NCI-H226 (cell line): Measurements from ENCODE around the gene KAT6B.

Experiments
- DNase-seq: peaks from one replicate; pipeline ENCODE4 v3.0.0-alpha.2; 2015

KAT6B gene

GRCh38 chr10:74924251-74924963, 98.0 kb downstream of the KAT6B start:
- peak; percentile 85 for DNase-seq

GRCh38 chr10:74925291-74925690, 98.9 kb downstream of the KAT6B start:
- DNase-seq = no peak

- DNase-seq = no peak
These were observed 99.3 kb downstream of the KAT6B start for GRCh38 chr10:74925708-74926107.

GRCh38 chr10:74926791-74927585, 100.6 kb downstream of the KAT6B start:
- DNase-seq = no peak

- peak; percentile 40 for DNase-seq
These were observed 101.3 kb downstream of the KAT6B start for GRCh38 chr10:74927701-74928100.

GRCh38 chr10:74928742-74929191, 102.4 kb downstream of the KAT6B start:
- no peak for DNase-seq

- no peak for DNase-seq
These were observed 102.8 kb downstream of the KAT6B start for GRCh38 chr10:74929197-74929596.

- DNase-seq = no peak
These were observed 104.6 kb downstream of the KAT6B start for GRCh38 chr10:74930965-74931364.

GRCh38 chr10:74932648-74933047, 106.2 kb downstream of the KAT6B start:
- no peak for DNase-seq

GRCh38 chr10:74934100-74934812, 107.9 kb downstream of the KAT6B start:
- no peak for DNase-seq

GRCh38 chr10:74936577-74937265, 110.3 kb downstream of the KAT6B start:
- peak; percentile 20 for DNase-seq

GRCh38 chr10:74937266-74937856, 111.0 kb downstream of the KAT6B start:
- no peak for DNase-seq

- no peak for DNase-seq
These were observed 117.8 kb downstream of the KAT6B start for GRCh38 chr10:74944205-74944604.

GRCh38 chr10:74947781-74948401, 121.5 kb downstream of the KAT6B start:
- no peak for DNase-seq

- DNase-seq = no peak
These were observed 122.8 kb downstream of the KAT6B start for GRCh38 chr10:74949034-74949832.

GRCh38 chr10:74949843-74950765, 123.7 kb downstream of the KAT6B start:
- no peak for DNase-seq

- DNase-seq = no peak
These were observed 126.8 kb downstream of the KAT6B start for GRCh38 chr10:74953214-74953613.

GRCh38 chr10:74955796-74956195, 129.4 kb downstream of the KAT6B start:
- DNase-seq = peak; percentile 34

GRCh38 chr10:74956555-74957111, 130.2 kb downstream of the KAT6B start:
- DNase-seq = no peak
